HG03457 (cell line): Measurements from ENCODE around the gene PARP11.
"Not testable (repeated sequence)": the region's sequence is repeated elsewhere in the genome, so short reads cannot be mapped to it uniquely, and the experiment has no call there.

Source experiments
- ATAC-seq: cut with Tn5 transposase; IDR thresholded peaks from one replicate; pipeline ENCODE4 v1.9.1; 2021; ENCODE audit warnings: moderate number of reproducible peaks; ENCODE audit not compliant: unreplicated experiment

PARP11 gene

DNA sequence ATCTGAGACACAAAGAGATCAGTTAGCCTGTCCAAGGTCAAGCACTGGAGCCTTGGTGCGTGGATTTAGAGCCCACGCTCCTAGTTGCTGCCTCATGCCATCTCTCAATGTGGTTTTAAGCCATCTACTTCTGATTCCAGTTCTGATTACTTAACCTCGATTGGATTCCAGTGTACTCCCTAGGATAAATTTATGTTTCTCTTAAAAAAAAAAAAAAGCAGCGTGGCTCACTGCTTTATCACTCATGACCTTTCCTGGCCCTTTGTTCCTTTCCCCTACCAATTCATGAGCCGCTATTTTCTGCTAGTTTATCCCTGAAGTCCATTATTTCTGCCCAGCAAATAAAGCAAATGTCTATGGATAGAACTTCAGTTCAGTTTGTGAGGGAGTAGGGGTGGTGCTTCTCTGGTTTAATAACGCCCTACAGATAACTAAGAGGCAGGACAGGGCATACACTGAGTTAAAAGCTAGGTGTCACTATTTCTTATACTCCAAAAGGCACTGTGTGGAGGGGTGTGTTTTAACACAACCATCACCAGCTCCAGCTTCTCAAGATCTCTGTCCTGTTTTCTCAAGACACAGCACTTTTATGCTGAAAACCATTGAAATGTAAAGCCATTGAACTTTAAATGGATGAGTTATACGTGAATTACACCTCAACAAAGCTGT is 9.8 kb upstream of the PARP11 start:
- ATAC-seq = no peak

DNA sequence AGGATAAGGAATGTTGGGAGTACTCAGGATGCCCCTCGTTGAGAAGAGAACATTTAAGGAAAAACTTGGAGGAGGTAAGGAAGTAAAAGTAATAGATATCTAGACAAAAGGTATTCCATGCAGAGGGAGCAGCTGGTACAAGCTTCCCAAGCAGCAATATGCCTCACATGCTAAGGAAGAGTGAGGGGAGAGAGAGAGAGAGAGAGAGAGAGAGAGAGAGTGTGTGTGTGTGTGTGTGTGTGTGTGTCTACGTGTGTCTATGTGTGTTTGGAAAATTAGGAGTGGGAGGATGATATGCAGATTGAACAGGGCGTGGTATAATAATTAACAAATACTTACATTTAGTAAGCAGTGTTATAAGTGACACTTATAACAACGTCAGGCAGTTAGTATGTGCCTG is 9.2 kb upstream of the PARP11 start:
- ATAC-seq = no peak

DNA sequence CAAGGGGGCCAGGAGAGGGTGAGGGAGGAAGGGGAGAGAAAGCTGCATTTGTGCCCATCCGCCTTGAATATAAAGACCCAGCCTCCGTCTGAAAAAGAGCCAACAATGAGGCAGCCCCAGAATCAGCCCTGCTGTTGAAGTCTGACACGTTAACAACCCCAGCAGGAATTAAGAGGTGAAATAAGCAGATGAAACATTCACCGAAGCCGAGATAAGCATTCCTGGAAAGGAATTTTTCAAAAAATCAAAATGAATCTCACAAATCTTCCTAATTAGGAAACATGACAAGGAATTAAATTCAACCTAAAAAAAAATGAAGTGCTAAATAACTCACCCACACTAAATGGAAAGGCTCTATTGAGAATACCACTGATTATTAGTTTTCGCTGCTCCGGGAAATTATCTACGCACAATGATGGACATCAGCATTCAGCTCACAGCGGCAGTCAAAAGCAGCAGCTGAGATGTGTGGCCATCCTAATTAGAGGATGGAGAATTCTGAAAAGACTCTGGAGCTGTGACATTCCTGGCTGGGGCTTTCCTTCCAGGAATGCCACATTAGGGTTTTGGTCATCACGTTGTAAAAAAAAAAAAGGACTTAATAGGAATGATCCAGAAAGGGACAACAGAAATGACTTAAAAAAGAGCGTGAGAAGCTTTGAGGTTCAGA is 8.2 kb upstream of the PARP11 start:
- ATAC-seq = no peak

DNA sequence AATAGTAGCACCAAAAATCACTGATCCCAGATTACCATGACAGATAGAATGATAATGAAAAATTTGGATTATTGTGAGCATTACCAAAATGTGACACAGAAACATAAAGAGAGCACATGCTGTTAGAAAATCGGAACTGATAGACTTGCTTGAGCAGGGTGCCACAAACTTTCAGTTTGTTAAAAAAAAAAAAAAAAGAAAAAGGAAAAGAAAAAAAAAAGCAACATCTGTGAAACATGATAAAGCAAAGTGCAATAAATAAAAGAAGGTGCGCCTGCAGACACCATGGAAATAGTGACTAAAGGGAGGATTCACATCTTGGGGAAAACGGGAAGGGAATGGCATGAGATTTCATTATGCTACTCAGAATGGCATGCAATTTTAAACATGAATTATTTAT is 6.6 kb upstream of the PARP11 start:
- ATAC-seq = no peak

DNA sequence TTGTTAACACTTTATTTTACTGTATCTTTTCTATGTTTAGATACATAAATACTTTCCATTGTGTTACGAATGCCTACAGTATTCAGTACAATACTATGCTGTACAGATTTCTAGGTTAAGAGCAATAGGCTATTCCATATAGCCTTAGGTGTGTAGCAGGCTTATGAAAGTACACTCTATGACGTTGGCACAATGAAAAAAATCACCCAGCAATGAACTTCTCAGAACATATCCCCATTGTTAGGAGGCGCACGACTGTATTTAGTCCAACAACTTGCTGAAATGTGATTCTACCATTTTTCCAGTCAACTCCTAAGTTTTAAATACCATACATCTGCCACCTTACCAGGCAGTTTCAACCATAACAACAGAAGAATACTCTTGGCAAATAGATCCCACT is 1.8 kb downstream of the PARP11 start:
- no peak for ATAC-seq

DNA sequence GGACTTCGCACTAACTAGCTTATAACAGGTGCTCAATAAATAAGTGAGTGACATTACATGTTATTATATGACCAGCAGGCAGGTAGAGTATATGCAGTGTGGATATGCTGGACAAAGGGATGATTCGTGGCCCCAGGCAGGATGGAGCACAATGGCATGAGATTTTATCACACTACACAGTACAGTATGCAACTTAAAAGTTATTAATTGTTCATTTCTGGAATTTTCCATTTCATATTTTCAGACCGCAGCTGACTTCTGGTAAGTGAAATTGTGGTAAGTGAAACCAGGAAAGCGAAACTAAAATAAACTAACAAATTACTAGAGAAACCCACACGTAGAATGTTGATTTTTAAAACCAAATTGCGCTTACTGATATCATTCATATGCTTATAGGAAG is 3.3 kb downstream of the PARP11 start:
- ATAC-seq = no peak

DNA sequence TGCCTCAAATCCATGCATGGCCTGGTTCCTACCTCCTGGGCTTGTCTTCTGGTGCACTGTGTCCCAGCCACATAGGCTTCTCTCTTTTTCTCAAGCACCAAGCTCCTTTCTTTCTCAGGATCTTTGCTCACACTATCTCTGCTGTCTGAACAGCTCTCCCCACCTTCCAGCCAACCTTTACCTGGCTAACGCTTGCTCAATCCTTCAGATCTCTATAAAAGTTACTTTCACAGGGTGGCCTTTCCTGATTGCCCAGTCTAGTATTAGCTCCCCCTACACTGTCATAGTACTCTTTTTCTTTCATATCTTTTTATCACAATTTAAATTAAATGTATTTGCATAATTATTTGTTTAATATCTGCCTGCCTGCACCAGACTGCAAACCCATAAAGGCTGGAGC is 3.8 kb downstream of the PARP11 start:
- no peak for ATAC-seq

DNA sequence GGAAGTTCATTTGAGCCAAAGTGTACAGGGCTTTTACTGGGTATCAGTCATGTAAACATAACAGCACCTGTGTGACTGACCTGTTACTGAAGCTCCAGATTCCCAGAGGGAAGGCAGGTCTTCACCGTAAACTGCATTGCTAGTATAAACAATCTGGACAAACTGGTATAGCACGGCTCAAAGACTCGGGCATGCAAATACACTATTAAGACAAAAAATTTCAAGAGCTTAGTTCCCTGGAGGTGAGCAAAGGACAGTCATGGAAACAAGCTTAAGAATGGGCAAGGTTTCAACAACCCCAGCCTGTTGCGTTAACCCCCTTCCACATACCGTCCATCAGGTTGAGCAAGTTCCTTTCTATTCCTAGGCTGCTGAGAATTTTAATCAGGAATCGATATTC is 9.4 kb downstream of the PARP11 start:
- ATAC-seq = no peak

DNA sequence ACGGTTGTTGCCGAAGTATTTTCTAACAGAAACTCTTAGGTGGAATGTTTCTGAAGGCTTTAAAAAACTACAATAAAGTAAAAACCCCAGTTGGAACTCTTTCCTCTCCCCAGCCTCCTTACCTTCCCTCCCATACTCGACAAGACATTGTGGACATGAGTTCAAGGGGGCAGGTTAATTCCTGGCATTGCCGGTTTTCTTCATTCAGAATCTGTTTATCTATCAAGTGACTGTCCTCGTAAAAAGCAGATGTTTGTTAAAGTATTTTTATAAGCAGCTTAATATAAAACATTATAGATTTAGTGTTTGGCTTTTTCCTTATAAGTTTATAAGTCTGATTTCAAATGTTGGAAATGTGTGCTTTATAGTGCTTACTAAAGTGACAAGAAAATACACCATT is 30.7 kb downstream of the PARP11 start:
- ATAC-seq = no peak

DNA sequence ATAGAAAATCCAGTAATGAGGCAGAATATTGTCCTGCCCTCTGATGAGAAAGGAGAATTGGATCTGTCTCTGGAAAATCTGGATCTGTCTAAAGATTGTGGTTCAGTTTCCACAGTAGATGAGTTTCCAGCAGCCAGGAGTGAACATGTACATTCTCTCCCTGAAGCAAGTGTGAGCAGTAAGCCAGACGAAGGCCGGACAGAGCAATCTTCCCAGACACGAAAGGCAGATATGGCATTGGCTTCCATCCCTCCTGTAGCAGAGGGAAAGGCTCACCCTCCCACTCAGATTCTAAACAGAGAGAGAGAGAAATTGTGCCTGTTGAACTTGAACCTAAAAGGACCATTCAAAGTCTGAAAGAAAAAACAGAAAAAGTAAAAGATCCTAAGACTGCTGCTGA is 31.4 kb downstream of the PARP11 start:
- no peak for ATAC-seq

DNA sequence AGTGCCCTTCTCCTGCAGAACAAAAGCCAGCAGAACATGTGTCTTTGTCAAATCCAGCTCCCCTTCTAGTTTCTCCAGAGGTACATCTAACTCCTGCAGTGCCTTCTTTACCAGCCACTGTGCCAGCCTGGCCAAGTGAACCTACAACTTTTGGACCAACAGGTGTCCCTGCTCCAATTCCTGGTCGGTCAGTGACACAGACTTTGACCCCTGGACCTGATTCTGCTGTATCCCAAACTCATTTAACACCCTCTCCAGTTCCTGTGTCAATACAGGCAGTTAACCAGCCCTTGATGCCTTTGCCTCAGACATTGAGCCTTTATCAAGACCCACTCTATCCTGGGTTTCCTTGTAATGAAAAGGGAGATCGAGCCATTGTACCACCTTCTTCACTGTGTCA is 32.4 kb downstream of the PARP11 start:
- ATAC-seq = not testable (repeated sequence)

DNA sequence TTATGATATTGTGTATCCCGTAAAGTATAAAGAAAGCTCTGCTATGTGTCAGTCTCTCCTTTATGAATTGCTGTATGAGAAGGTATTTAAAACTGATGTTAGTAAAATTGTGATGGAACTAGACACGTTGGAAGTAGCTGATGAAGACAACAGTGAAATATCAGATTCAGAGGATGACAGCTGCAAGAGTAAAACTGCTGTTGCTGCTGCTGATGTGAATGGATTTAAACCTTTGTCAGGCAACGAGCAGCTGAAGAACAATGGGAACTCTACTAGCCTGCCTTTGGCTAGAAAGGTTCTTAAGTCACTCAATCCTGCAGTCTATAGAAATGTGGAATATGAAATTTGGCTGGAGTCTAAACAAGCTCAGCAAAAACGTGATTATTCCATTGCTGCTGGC is 33.5 kb downstream of the PARP11 start:
- not testable (repeated sequence) for ATAC-seq

DNA sequence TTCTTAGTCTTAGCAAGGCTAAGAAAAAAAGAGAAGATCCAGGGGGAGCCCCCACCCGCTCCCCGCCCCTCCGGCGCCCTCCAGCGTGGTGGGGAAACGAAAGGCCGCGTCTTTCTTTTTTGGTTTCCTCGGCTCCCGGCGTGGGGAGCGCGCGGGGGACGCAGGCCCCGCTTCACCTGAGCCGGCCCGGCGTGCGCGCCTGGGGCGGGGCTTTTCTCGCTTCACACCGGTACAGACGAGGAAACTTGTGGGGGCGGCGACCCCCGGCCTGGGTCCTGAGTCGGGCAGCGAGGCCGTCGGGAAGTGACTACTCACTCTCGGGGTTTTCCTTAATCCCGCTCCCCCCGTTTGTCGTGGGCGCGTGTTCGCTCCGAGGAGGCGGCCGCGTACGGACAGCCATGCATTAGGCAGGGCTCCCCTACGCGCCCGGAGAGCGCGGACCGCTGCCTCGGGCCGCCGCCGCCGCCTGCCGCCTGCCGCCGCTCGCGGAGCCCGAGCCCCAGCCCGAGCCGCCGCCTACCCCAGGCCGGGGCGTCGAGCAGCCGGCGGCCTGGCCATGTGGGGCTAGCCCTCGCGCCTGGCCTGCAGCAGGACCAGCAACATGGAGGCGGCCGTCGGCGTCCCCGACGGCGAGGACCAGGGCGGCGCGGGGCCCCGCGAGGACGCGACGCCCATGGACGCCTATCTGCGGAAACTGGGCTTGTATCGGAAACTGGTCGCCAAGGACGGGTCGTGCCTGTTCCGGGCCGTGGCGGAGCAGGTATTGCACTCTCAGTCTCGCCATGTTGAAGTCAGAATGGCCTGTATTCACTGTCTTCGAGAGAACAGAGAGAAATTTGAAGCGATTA is 34.3 kb downstream of the PARP11 start:
- ATAC-seq = not testable (repeated sequence)

DNA sequence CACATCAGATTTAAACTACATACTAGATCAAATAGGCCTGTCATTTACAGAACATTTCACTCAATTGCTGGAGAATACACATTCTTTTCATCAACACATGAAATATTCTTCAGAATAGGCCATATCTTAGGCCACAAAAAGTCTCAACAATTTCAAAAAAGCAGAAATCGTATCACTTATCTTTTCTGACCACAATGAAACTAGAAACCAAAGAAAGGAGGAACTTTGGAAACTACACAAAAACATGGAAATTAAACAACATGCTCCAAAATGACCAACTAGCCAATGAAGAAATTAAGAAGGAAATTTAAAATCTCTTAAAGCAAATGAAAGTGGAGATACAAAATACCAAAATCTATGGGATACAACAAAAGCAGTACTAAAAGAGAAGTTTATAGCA is 35.1 kb downstream of the PARP11 start:
- no peak for ATAC-seq

DNA sequence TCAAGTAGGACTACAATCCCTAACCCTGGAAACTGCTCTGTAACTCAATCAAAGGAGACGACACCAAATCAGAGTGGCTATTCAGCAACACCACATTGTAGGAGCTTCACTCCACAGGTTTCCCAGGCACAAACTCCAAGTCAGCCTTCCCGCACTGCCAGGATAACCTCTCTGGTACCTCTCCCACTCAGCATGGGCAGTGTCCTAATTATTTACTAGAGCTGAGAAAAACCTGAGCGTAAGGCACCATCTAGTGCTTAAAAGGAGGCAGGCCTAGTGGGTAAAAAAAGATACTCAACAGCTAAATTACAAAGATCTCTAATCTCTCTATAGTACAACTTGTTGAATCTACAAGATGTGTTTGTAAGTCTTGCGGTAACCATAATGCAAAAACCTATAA is 36.1 kb downstream of the PARP11 start:
- no peak for ATAC-seq

DNA sequence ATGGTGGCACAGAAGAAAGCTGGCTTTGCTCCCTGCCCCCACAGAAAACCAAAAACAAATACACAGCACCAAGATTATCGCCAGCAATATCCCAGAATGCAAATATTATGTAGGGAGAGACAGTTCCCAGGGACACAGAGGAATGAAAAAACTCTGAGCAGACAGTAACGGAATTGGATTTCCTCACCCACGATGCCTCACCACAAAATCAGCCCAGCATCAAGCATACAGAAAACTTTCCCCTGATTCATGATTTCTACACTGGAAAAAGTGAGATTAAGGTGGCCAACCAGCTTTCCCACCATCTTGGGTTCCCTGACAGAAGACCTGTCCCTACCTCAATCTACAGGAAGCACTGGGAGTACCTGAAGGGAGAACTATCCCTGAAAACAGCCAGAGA is 36.6 kb downstream of the PARP11 start:
- no peak for ATAC-seq

DNA sequence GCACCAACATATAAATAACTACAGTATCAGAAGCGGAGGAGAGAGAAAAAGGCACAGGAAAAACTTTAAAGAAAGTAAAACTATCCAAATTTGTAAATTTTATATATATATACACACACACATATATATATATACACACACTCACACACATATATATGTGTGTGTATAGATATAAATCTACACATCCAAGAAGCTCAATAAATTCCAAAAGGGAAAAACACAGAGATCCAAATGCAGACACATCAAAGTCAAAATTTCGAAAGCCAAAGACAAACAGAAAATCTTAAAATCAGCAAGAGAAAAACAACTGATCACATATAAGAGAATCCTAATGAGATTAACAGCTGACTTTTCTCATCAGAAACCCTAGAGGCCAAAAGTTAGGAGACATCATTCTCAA is 37.3 kb downstream of the PARP11 start:
- ATAC-seq = no peak

DNA sequence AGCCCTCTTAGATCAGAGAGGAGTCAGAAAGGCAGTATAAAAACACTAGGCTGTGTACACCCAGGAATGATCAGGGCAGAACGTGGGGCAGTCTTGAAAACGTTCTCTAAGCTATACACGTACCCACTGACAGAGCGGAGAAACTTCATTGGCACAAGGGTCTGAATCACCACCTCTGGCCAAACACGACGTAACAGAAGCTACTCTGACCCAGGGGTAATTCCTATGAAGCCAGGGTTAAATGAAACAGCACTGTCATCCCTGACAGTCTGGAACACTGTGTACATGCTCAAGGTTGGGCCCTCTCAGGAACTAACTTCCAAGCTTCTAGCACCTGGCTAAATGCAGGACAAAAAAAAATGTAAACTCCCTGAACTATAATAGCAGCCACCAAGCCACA is 38.4 kb downstream of the PARP11 start:
- no peak for ATAC-seq

DNA sequence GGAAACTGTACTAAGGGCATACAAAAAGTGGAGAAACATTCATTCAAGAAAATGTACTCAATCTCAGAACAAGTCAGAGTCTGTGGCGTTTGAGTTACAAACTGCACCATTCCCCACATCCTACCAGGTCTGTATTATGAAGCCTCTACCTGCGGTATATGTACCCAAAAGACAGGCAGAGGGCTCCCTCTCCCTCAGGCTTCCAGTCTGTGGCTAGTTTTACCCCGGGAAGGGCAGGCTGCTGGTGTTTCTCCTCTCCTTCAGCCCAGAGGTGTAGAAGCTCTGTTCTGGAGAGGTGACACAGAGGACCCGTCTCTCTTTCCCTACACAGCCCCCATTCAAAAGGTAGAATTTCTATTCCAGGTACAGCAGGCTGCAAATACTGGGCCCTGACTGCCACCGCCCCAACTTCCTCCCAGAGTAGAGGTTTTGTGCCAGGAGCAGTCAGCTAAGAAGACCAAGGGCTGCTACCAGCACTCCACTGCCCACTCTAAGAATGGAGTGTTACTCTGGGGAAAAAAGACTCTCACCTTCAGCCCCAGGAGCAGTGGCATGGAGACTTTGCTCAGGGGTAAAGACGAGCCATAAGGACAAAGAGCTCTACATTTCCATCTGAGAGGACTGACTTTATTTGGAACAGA is 39.4 kb downstream of the PARP11 start:
- no peak for ATAC-seq

DNA sequence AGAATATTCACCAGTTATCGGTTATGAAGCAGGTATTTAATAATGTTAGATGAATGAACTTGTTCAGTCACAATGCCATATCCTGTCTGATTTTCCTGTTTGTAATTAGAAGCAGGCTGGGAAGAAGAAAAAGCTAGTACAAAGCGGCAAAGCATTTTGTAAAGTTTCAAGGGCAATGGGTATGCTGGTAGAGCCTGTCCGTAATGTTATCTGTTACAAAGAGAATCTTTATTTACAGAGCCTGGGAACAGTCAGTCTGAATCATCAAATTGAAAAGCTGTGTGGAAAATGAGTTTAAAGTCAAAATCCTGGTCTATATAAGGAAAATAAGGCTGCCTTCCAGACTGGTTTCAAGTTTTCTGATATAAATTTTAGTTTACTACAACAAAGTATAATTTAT is 40.5 kb downstream of the PARP11 start:
- no peak for ATAC-seq

DNA sequence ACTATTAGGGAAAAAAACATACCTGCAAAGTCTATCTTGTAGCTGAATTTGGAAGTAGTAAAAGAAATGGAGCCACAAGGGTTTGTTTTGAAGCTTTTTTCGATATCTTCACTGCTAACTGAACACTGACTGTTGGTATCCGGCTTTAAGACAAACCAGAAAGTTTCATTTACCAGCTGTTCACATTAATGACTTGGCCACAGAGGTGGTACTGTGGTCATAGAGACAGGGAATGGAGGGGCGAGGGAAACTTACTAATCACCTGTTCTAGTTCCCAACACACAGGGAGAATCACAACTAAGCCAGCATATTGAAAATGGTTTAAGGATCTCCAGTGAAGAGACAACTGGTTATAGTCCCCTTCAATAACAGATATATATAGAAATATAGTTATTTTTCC is 44.3 kb downstream of the PARP11 start:
- ATAC-seq = no peak
